Right atrium auricular region (tissue), 2 donors: ENCODE data around the gene SLIT3. TPM values are rescaled to one million over a fixed set of nuclear protein-coding genes. Genes with fewer than 3 reads are reported as not detected.

Source experiments
- DNase-seq: peaks from one replicate; pipeline ENCODE4 v3.0.0-alpha.2; 2019; ENCODE audit warnings: low spot score
- H3K27ac ChIP-seq, 2 donors: fragments of 200-600 bp; sonication (generic); 1 replicate in 1 of 2; 2 replicates in 1 of 2; pipeline ENCODE4 v1.5.1; 2016 to 2019
- H3K27me3 ChIP-seq, 2 donors: fragments of 200-600 bp; sonication (generic); one replicate each; pipeline versions ENCODE4 v1.5.1 to v1.6.0; 2017 to 2019
- H3K36me3 ChIP-seq: fragments of 200-600 bp; sonication (generic); one replicate; pipeline ENCODE4 v1.5.1; 2016
- H3K4me1 ChIP-seq, 2 donors: fragments of 200-600 bp; sonication (generic); one replicate each; pipeline versions ENCODE4 v1.5.1 to v1.6.0; 2017 to 2019
- H3K4me3 ChIP-seq, 2 donors: fragments of 200-600 bp; sonication (generic); 1 replicate in 1 of 2; 2 replicates in 1 of 2; pipeline ENCODE4 v1.5.1; 2017 to 2019; ENCODE audit warnings: mild to moderate bottlenecking in 1 of 2, moderate library complexity in 1 of 2
- H3K9me3 ChIP-seq, 2 donors: fragments of 200-600 bp; sonication (generic); one replicate each; pipeline ENCODE4 v1.5.1; 2019
- total RNA-seq, 2 donors: library from RNA; depleted of rRNA; stranded (reverse); fragments of >200 nt; gene quantifications; one replicate each; pipeline ENCODE4 v1.1.0, GENCODE V29; 2016
- TF ChIP-seq, protein P1 (sequence below), 2 donors: fragments of 200-600 bp; sonication (generic); IDR thresholded peaks; one replicate each; pipeline ENCODE4 v1.5.1; 2019; ENCODE audit warnings: antibody characterized with exemption in 2 of 2

Gene SLIT3
- total RNA-seq, 2 donors from 2014 or later = 66.1 to 85.8 TPM

DNA sequence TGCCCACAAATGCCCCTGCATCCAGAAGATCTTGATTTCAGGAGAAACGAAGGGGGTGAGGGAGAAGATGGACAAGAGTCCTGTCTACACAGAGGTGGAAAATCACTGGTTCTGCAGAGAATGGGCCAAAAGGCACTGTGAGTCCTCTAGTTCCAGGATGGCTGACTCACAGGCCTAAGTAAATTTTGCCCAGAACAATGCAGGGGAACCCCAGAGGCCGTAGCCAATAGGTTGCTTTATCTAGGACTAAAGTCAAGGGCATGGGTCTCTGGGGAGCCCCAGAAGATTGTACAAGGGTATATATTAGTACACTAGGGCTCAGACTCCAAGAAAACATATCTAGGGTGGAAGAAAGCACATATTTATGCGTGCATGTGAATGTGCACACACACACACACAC is 98.0 kb downstream of the SLIT3 start:
- no peaks in the 10 kb centered on the region for H3K36me3 ChIP-seq
- H3K4me3 ChIP-seq = no peak overlapping the region
- H3K4me1 ChIP-seq = peaks cover 0 to 10% of the 10 kb centered on the region in 2 donors
- peaks cover 0 to under 1% of the 10 kb centered on the region in 2 donors for H3K9me3 ChIP-seq
- H3K27me3 ChIP-seq = no peaks in the 10 kb centered on the region
- DNase-seq = no peak
- TF ChIP-seq, protein P1, sequence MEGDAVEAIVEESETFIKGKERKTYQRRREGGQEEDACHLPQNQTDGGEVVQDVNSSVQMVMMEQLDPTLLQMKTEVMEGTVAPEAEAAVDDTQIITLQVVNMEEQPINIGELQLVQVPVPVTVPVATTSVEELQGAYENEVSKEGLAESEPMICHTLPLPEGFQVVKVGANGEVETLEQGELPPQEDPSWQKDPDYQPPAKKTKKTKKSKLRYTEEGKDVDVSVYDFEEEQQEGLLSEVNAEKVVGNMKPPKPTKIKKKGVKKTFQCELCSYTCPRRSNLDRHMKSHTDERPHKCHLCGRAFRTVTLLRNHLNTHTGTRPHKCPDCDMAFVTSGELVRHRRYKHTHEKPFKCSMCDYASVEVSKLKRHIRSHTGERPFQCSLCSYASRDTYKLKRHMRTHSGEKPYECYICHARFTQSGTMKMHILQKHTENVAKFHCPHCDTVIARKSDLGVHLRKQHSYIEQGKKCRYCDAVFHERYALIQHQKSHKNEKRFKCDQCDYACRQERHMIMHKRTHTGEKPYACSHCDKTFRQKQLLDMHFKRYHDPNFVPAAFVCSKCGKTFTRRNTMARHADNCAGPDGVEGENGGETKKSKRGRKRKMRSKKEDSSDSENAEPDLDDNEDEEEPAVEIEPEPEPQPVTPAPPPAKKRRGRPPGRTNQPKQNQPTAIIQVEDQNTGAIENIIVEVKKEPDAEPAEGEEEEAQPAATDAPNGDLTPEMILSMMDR (IDR thresholded peaks at IDR 0.05) = no peak
- H3K27ac ChIP-seq = no peak overlapping the region

DNA sequence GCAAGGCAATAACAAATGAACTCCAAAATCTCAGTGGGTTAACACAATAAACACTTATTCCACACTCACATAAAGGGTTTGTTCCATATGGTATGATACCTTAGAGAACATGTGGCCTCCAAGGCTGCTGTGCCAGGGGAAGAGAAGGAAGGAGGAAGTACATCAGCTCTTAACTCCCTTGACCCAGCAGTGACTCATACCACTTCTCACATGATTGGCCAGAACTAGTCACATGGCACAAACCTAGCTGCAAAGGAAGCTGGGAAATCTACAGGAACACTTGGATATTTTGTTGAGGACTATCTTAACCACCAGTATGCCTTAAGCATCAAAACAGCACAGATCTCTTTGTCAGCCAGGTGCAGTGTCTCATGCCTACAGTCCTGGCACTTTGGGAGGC is 99.3 kb downstream of the SLIT3 start:
- Histone ChIP-seq H3K9me3 (no peaks in the 10 kb centered on the region), H3K27me3 (no peaks in the 10 kb centered on the region), H3K4me3 (no peak overlapping the region), H3K36me3 (no peaks in the 10 kb centered on the region), H3K4me1 (peaks cover 0 to 16% of the 10 kb centered on the region in 2 donors), H3K27ac (no peak overlapping the region)
- no peak for DNase-seq
- TF ChIP-seq, protein P1 (IDR thresholded peaks at IDR 0.05) = no peak

DNA sequence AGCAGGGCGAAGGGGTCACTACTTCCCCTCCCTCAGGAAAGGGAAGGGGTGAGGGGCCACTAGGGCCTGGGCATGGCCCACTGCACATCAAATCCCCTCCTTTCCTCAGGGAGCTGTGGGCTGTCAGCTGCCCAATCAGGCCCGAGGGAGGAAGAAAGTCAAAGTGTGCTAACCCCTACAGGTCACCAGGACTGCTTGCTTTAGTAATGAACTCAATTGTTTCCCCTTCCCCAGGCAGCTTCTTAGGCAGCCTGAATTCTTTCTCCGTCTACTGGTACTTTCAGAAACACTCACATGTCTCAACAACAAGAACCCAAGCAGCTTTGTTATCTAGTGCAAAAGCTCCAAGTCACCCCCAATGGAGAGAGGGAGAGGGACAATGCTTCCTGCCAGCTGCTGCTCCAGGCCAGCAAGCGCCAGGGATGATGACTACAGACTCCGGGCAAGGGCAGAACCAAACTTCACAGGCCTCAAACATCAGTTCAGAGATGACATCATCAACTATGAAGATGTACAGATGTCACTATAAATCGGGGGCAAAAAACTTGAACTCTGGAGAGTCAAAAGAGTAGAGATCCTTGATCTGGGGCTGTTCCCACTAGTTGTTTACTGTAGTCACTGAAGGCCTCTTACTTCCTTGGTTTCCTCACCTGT is 100.7 kb downstream of the SLIT3 start:
- Histone ChIP-seq H3K36me3 (no peaks in the 10 kb centered on the region), H3K4me1 (peaks cover 0 to 26% of the 10 kb centered on the region in 2 donors), H3K27ac (no peak overlapping the region), H3K9me3 (no peaks in the 10 kb centered on the region), H3K27me3 (no peaks in the 10 kb centered on the region), H3K4me3 (no peak overlapping the region)
- DNase-seq = no peak
- TF ChIP-seq, protein P1 (IDR thresholded peaks at IDR 0.05) = no peak

DNA sequence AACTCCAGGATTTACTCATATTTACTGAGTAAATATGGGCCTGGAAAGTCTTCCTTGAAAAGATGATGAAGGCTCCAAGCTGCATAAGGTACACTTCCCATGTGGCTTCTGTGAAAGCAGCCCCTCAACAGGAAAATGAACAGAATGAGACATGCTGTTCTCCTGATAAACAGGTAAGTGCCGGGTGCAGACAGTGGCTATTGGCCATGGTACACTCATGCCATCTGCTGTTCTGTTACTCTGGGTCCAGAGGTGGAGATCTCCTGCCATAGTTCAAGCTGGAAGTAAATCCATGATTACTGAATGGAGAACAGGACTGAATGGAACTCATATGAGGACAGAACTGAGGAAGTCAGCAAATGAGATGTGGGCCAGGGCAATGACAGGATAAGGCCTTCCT is 103.6 kb downstream of the SLIT3 start:
- TF ChIP-seq, protein P1 (IDR thresholded peaks at IDR 0.05) = peak in 1 of 2 donors; percentile 61
- DNase-seq = no peak

DNA sequence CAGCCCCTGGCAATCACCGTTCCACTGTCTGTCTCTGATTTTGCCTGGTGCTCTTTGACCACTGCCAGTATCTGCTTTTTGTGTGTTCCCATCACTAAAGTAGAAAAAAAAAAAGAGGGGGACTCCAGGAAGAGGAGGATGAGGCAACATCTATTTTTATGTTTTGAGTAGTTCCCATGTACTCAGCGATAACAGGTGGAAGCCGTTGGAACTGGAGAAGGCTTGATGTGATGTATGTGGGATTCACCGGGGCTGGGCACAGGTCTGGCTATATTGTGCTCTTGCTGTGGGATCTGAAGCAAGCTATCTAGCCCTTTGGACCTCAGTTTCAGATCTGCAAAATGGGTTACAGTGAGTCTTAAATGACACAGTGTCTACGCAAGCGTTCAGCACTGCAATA is 104.9 kb downstream of the SLIT3 start:
- peaks cover 0 to 24% of the 10 kb centered on the region in 2 donors for H3K4me1 ChIP-seq
- H3K27me3 ChIP-seq = no peaks in the 10 kb centered on the region
- H3K27ac ChIP-seq = no peak overlapping the region
- H3K36me3 ChIP-seq = no peaks in the 10 kb centered on the region
- DNase-seq = no peak
- H3K4me3 ChIP-seq = no peak overlapping the region
- TF ChIP-seq, protein P1 (IDR thresholded peaks at IDR 0.05) = no peak
- H3K9me3 ChIP-seq = no peaks in the 10 kb centered on the region

More for the DNA sequence above, 103.6 kb downstream of the SLIT3 start:
- no peaks in the 10 kb centered on the region for H3K27me3 ChIP-seq
- H3K4me1 ChIP-seq = peaks cover 0 to 17% of the 10 kb centered on the region in 2 donors
- H3K9me3 ChIP-seq = no peaks in the 10 kb centered on the region
- H3K4me3 ChIP-seq = no peak overlapping the region
- no peak overlapping the region for H3K27ac ChIP-seq
- H3K36me3 ChIP-seq = no peaks in the 10 kb centered on the region

DNA sequence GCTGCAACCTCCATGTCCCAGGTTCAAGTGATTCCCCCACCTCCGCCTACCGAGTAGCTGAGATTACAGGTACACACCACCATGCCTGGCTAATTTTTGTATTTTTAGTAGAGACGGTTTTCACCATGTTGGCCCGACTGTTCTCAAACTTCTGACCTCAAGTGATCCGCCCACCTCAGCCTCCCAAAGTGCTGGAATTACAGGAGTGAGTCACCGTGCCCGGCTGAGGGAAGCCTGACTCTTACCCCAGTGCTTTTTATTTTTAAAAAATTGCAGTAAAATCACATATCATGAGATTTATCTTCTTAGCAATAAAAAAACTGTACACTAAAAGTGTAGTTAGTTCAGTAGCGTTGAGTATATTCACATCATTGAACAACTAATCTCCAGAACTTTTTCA is 105.3 kb downstream of the SLIT3 start:
- Histone ChIP-seq H3K36me3 (no peaks in the 10 kb centered on the region), H3K9me3 (no peaks in the 10 kb centered on the region), H3K4me3 (no peak overlapping the region), H3K27me3 (no peaks in the 10 kb centered on the region), H3K27ac (no peak overlapping the region), H3K4me1 (peaks cover 0 to 29% of the 10 kb centered on the region in 2 donors)
- no peak for DNase-seq
- TF ChIP-seq, protein P1 (IDR thresholded peaks at IDR 0.05) = no peak
